Measurements from ENCODE around the gene DHDH.

DNA sequence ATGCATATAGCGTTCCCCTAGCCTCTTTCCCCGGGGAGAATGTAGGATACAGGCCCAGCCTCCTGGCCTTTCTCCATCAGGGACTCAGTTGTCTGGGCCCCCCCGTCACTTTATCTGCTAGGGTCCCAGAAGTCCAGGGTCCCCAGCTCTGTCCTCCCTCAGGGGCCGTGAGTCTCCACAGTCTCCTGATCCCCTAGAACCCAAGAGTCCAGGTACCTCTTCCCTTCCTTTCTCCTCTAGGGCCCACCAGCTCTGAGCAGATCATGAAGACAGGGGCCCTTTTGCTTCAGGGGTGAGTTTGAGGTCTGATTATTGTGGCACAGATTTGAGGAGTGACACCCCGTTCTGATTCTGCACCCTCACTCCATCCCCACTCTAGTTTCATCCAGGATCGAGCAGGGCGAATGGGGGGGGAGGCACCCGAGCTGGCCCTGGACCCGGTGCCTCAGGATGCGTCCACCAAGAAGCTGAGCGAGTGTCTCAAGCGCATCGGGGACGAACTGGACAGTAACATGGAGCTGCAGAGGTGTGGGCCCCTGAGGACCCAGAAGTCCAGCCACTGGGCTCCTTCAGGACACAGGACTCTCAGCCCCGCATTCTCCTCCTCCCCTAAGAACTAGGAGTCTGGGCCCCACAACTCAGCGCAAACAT is 21.9 kb downstream of the DHDH start:
- TF ChIP-seq, protein P1, sequence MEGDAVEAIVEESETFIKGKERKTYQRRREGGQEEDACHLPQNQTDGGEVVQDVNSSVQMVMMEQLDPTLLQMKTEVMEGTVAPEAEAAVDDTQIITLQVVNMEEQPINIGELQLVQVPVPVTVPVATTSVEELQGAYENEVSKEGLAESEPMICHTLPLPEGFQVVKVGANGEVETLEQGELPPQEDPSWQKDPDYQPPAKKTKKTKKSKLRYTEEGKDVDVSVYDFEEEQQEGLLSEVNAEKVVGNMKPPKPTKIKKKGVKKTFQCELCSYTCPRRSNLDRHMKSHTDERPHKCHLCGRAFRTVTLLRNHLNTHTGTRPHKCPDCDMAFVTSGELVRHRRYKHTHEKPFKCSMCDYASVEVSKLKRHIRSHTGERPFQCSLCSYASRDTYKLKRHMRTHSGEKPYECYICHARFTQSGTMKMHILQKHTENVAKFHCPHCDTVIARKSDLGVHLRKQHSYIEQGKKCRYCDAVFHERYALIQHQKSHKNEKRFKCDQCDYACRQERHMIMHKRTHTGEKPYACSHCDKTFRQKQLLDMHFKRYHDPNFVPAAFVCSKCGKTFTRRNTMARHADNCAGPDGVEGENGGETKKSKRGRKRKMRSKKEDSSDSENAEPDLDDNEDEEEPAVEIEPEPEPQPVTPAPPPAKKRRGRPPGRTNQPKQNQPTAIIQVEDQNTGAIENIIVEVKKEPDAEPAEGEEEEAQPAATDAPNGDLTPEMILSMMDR (IDR thresholded peaks at IDR 0.05; ENCODE audit: insufficient read depth, low read length, poor library complexity, severe bottlenecking): no peak
- TF ChIP-seq EZH2phosphoT487 (conservative IDR thresholded peaks at IDR 0.05; ENCODE audit: low read length): no peak
